Hepatocyte (in vitro differentiated cells): ENCODE results near the gene RCVRN. TPM values are rescaled to one million over a fixed set of nuclear protein-coding genes. Genes with fewer than 3 reads are reported as not detected.

Experiments
- DNase-seq: peaks from one replicate; pipeline ENCODE4 v3.0.0-alpha.2; 2016; ENCODE audit warnings: low spot score
- H2AFZ ChIP-seq: fragments of 200-600 bp; sonication (generic); 2 replicates; pipeline ENCODE4 v1.6.0; 2016; ENCODE audit warnings: antibody characterized with exemption, mild to moderate bottlenecking
- H3K27ac ChIP-seq: fragments of 200-600 bp; sonication (generic); 2 replicates; pipeline ENCODE4 v1.5.1; 2016; ENCODE audit warnings: mild to moderate bottlenecking
- H3K27me3 ChIP-seq: fragments of 200-600 bp; sonication (generic); 2 replicates; pipeline ENCODE4 v1.6.1; 2016
- H3K36me3 ChIP-seq: fragments of 200-600 bp; sonication (generic); replicated peaks from 2 replicates; pipeline ENCODE4 v1.5.1; 2016; ENCODE audit warnings: low read depth; ENCODE audit not compliant: insufficient read depth
- H3K4me1 ChIP-seq: fragments of 200-600 bp; sonication (generic); 2 replicates; pipeline ENCODE4 v1.5.1; 2016; ENCODE audit warnings: mild to moderate bottlenecking, moderate library complexity; ENCODE audit not compliant: insufficient read depth
- H3K4me2 ChIP-seq: fragments of 200-600 bp; sonication (generic); 2 replicates; pipeline ENCODE4 v1.6.0; 2016
- H3K4me3 ChIP-seq: fragments of 200-600 bp; sonication (generic); 2 replicates; pipeline ENCODE4 v1.5.1; 2016; ENCODE audit warnings: mild to moderate bottlenecking
- H3K79me2 ChIP-seq: fragments of 200-600 bp; sonication (generic); 2 replicates; pipeline ENCODE4 v1.6.0; 2017; ENCODE audit warnings: mild to moderate bottlenecking
- H3K9me2 ChIP-seq: fragments of 200-600 bp; sonication (generic); replicated peaks from 2 replicates; pipeline ENCODE4 v1.6.0; 2017; ENCODE audit warnings: mild to moderate bottlenecking; ENCODE audit not compliant: insufficient read depth
- H3K9me3 ChIP-seq: fragments of 200-600 bp; sonication (generic); 2 replicates; pipeline ENCODE4 v1.5.1; 2016; ENCODE audit warnings: low read depth, mild to moderate bottlenecking
- H4K20me1 ChIP-seq: fragments of 200-600 bp; sonication (generic); 2 replicates; pipeline ENCODE4 v1.6.0; 2016; ENCODE audit warnings: mild to moderate bottlenecking; ENCODE audit not compliant: insufficient read depth, poor library complexity, severe bottlenecking
- EZH2 ChIP-seq: fragments of 200-600 bp; sonication (generic); IDR thresholded peaks from 2 replicates; pipeline ENCODE4 v1.6.1; 2016; ENCODE audit warnings: antibody characterized with exemption, mild to moderate bottlenecking, borderline replicate concordance
- EZH2phosphoT487 ChIP-seq: fragments of 200-600 bp; sonication (generic); IDR thresholded peaks from one replicate; pipeline ENCODE4 v1.6.1; 2018; ENCODE audit warnings: antibody characterized with exemption, mild to moderate bottlenecking, low read depth, moderate library complexity; ENCODE audit not compliant: unreplicated experiment, severe bottlenecking
- WGBS: methylation state at CpG from one replicate; pipeline ENCODE4 v1.1.6; 2016; ENCODE audit warnings: low lambda C conversion rate; ENCODE audit errors: missing lambda C conversion rate; 5-methylcytosine and 5-hydroxymethylcytosine counted together
- polyA plus RNA-seq: library from polyadenylated mRNA; unstranded; fragments of >200 nt; fragmentation: Nextera tagmentation; extraction: Ambion mirVana; gene quantifications from 2 replicates; pipeline ENCODE4 v1.2.1, GENCODE V29; 2016
- total RNA-seq: library from RNA; depleted of rRNA; stranded (reverse); fragments of >200 nt; gene quantifications from 2 replicates; pipeline ENCODE4 v1.2.3, GENCODE V29; 2014
- TF ChIP-seq, protein P1 (sequence below): fragments of 200-600 bp; sonication (generic); IDR thresholded peaks from 2 replicates; pipeline ENCODE4 v1.5.1; 2016; ENCODE audit warnings: antibody characterized with exemption, mild to moderate bottlenecking; ENCODE audit not compliant: poor library complexity

RCVRN gene
- total and polyA plus RNA-seq, 2 experiments from 2014 or later, result 0.07 to 0.50 TPM

DNA sequence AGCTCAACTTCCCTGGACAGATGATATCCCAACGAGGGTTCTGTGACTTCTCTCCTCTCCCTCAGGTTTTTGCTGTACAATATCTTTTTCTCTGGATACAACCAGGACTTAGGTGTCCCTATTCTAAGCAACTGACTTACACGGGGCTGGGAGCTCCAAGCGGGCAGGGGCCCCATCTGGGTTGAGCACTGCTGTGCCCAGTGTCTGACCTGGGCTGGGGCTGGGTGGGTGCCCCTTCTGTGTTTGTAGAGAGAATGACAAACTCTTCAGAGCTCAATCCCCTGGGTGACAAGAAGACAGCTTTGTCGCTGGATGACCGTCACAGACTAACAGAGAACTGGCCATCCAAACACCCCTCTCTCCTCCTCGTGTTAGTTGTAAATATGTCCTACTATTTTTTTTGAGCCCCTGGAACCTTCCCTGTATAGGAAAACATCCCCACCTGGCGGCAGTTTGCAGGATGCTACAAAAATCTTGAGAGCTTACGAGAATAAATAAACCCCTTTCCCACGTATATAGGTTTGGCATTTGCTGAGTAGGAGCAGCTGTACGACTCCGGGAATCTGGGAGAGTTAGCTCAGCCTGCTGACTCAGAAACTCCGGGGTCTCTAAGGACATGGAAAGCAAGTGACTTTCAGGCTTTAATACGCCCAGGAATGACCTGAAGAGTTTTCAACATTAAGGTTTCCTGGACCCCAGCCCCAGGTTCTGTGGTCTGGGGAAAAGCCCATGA, 23.7 kb upstream of the RCVRN start:
- H3K79me2 ChIP-seq, result no peaks in the 10 kb centered on the region
- H2AFZ ChIP-seq, result no peak overlapping the region
- H3K4me2 ChIP-seq, result peak overlapping the region; percentile 35
- TF ChIP-seq EZH2phosphoT487, result no peak
- no peak for TF ChIP-seq EZH2
- TF ChIP-seq, protein P1, sequence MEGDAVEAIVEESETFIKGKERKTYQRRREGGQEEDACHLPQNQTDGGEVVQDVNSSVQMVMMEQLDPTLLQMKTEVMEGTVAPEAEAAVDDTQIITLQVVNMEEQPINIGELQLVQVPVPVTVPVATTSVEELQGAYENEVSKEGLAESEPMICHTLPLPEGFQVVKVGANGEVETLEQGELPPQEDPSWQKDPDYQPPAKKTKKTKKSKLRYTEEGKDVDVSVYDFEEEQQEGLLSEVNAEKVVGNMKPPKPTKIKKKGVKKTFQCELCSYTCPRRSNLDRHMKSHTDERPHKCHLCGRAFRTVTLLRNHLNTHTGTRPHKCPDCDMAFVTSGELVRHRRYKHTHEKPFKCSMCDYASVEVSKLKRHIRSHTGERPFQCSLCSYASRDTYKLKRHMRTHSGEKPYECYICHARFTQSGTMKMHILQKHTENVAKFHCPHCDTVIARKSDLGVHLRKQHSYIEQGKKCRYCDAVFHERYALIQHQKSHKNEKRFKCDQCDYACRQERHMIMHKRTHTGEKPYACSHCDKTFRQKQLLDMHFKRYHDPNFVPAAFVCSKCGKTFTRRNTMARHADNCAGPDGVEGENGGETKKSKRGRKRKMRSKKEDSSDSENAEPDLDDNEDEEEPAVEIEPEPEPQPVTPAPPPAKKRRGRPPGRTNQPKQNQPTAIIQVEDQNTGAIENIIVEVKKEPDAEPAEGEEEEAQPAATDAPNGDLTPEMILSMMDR, result peak; percentile 77
- H4K20me1 ChIP-seq, result no peaks in the 10 kb centered on the region
- DNase-seq, result peak; percentile 89
- H3K9me3 ChIP-seq, result no peaks in the 10 kb centered on the region
- H3K9me2 ChIP-seq, result no peaks in the 10 kb centered on the region
- no peaks in the 10 kb centered on the region for H3K27me3 ChIP-seq
- H3K4me1 ChIP-seq, result peaks cover 4% of the 10 kb centered on the region
- H3K36me3 ChIP-seq, result no peaks in the 10 kb centered on the region
- peak overlapping the region; percentile 62 for H3K27ac ChIP-seq
- no peak overlapping the region for H3K4me3 ChIP-seq
- WGBS, result 42% methylated on average over 13 of the region's 13 CpGs

DNA sequence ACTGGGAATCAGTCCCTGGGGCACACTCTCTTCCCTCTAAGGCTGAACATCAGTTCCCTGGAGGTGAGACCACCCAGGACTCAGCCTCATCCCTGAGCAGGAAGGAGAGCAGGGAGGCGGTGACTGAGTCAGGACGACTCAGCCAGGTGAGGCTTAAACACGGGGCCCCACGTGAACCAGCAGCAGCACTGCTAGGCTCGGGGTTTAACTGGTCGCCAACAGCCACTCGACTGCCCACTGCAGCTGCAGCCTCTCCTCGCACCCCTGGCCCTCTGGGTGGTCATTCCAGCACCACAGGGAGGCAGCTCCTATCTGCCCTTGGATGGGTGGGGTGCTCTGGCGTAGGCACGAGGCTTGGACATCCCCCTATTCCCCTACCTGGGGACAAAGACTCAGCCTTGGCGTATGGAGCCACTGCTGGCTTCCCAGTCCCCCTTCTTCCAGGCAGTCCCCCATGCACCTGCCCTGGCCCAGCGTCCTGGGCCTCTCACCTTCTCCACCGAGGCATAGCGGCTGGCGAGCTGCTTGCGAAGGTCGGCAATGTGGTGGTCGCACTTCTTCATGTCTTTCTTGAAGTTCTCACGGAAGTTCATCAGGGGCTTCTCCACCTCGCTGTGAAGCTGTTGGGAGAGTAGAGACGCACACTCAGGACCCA, 21.2 kb upstream of the RCVRN start:
- H3K36me3 ChIP-seq, result no peaks in the 10 kb centered on the region
- no peaks in the 10 kb centered on the region for H3K27me3 ChIP-seq
- H3K27ac ChIP-seq, result no peak overlapping the region
- no peak overlapping the region for H3K4me3 ChIP-seq
- no peak overlapping the region for H2AFZ ChIP-seq
- no peak for TF ChIP-seq EZH2phosphoT487
- no peak for TF ChIP-seq EZH2
- TF ChIP-seq, protein P1, result no peak
- no peaks in the 10 kb centered on the region for H3K9me3 ChIP-seq
- no peak for DNase-seq
- WGBS, result 93% methylated on average over 21 of the region's 21 CpGs
- no peak overlapping the region for H3K4me2 ChIP-seq
- no peaks in the 10 kb centered on the region for H4K20me1 ChIP-seq
- H3K79me2 ChIP-seq, result no peaks in the 10 kb centered on the region
- H3K9me2 ChIP-seq, result no peaks in the 10 kb centered on the region
- peaks cover 4% of the 10 kb centered on the region for H3K4me1 ChIP-seq

DNA sequence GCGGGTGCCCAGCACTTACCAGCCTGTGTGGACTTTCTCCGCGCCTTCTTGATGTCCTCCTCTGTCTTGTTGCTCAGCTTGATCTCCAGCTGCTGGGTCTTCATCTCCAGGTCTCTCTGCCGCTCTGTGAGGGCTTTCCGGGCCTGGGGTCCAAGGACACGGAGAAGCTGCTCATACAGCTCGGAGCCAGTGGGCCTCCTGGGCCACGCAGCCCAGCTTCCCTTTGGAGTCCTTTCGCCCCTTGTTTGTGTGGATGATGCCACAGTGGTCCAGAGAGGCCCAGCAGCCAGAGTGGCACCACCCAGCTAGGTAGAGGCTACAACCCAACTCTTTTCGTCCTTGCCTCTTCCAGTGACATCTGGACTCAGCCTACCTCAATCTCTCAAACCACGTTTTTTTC, 20.4 kb upstream of the RCVRN start:
- H3K27me3 ChIP-seq, result no peaks in the 10 kb centered on the region
- no peaks in the 10 kb centered on the region for H3K9me2 ChIP-seq
- H3K4me2 ChIP-seq, result no peak overlapping the region
- H3K4me3 ChIP-seq, result no peak overlapping the region
- 96% methylated on average over 11 of the region's 11 CpGs for WGBS
- no peak for DNase-seq
- no peak overlapping the region for H3K27ac ChIP-seq
- H3K4me1 ChIP-seq, result peaks cover 4% of the 10 kb centered on the region
- H3K36me3 ChIP-seq, result no peaks in the 10 kb centered on the region
- H2AFZ ChIP-seq, result no peak overlapping the region
- H3K79me2 ChIP-seq, result no peaks in the 10 kb centered on the region
- H4K20me1 ChIP-seq, result no peaks in the 10 kb centered on the region
- TF ChIP-seq EZH2phosphoT487, result no peak
- H3K9me3 ChIP-seq, result no peaks in the 10 kb centered on the region

DNA sequence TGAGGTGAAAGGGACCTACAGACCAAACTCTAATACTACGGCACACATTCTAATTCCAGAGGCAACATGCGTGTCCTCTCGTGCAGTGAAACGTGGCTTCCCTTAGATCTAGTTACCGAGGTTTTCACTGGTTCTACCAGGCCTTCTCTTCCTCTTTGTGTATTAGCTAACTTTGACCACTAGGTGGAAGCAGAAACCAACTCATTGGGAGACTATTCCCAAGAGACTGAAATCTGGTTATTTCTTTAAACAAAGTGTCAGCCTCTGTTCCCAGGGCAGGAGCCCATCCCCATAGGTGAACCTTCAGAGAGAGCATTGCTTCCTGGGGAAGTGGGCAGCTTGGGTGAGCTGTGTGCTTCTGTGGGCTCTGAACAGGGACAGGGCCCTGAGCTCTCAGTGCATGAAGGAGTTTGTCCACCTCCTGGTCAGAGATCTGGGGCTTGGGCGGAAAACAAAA, 19.7 kb upstream of the RCVRN start:
- 26% methylated on average over 6 of the region's 6 CpGs for WGBS
- Histone ChIP-seq H3K9me3 (no peaks in the 10 kb centered on the region), H3K27ac (no peak overlapping the region), H3K27me3 (no peaks in the 10 kb centered on the region), H3K9me2 (no peaks in the 10 kb centered on the region), H2AFZ (no peak overlapping the region), H3K4me1 (peaks cover 4% of the 10 kb centered on the region), H3K4me3 (no peak overlapping the region), H4K20me1 (no peaks in the 10 kb centered on the region), H3K36me3 (no peaks in the 10 kb centered on the region), H3K79me2 (no peaks in the 10 kb centered on the region), H3K4me2 (no peak overlapping the region)
- TF ChIP-seq EZH2, result no peak
- TF ChIP-seq, protein P1, result peak; percentile 89
- DNase-seq, result peak; percentile 84
